ENCODE results near the gene L1CAM.

Gene L1CAM

GRCh38 chrX:153924149-153924861 is 38.3 kb upstream of the L1CAM start:
- FAIRE-seq = no peak

GRCh38 chrX:153922932-153923857 is 37.2 kb upstream of the L1CAM start:
- FAIRE-seq (no peak), DNase-seq (ENCODE audit: low spot score) (peak; percentile 22)

More at GRCh38 chrX:153924149-153924861, 38.3 kb upstream of the L1CAM start:
- DNase-seq (ENCODE audit: low spot score) = no peak

GRCh38 chrX:153921511-153922446 is 35.8 kb upstream of the L1CAM start:
- no peak for FAIRE-seq
- DNase-seq (ENCODE audit: low spot score) = no peak

- FAIRE-seq (no peak), DNase-seq (ENCODE audit: low spot score) (no peak)
Measured at GRCh38 chrX:153921070-153921469, 35.1 kb upstream of the L1CAM start.

- DNase-seq (ENCODE audit: low spot score) (no peak), FAIRE-seq (no peak)
Measured at GRCh38 chrX:153920546-153920945, 34.6 kb upstream of the L1CAM start.

- no peak for FAIRE-seq
- no peak for DNase-seq (ENCODE audit: low spot score)
Measured at GRCh38 chrX:153919281-153919680, 33.3 kb upstream of the L1CAM start.

GRCh38 chrX:153917869-153918268 is 31.9 kb upstream of the L1CAM start:
- FAIRE-seq = no peak

GRCh38 chrX:153913701-153914100 is 27.7 kb upstream of the L1CAM start:
- FAIRE-seq = no peak
- DNase-seq (ENCODE audit: low spot score) = no peak

More at GRCh38 chrX:153917869-153918268, 31.9 kb upstream of the L1CAM start:
- DNase-seq (ENCODE audit: low spot score) = no peak

- no peak for FAIRE-seq
- DNase-seq (ENCODE audit: low spot score) = no peak
Measured at GRCh38 chrX:153913211-153913610, 27.2 kb upstream of the L1CAM start.

GRCh38 chrX:153911798-153912197 is 25.8 kb upstream of the L1CAM start:
- FAIRE-seq (no peak), DNase-seq (ENCODE audit: low spot score) (no peak)

- FAIRE-seq (no peak), DNase-seq (ENCODE audit: low spot score) (no peak)
Measured at GRCh38 chrX:153910446-153910845, 24.5 kb upstream of the L1CAM start.

- DNase-seq (ENCODE audit: low spot score) = no peak
- no peak for FAIRE-seq
Measured at GRCh38 chrX:153909980-153910360, 24.0 kb upstream of the L1CAM start.

GRCh38 chrX:153909024-153909979 is 23.3 kb upstream of the L1CAM start:
- DNase-seq (ENCODE audit: low spot score) (no peak), FAIRE-seq (no peak)

- FAIRE-seq = no peak
- DNase-seq (ENCODE audit: low spot score) = no peak
Measured at GRCh38 chrX:153908219-153908860, 22.4 kb upstream of the L1CAM start.

- DNase-seq (ENCODE audit: low spot score) (no peak), FAIRE-seq (no peak)
Measured at GRCh38 chrX:153907456-153907855, 21.5 kb upstream of the L1CAM start.

GRCh38 chrX:153906126-153906917 is 20.3 kb upstream of the L1CAM start:
- DNase-seq (ENCODE audit: low spot score) (no peak), FAIRE-seq (no peak)

- FAIRE-seq (no peak), DNase-seq (ENCODE audit: low spot score) (no peak)
Measured at GRCh38 chrX:153905481-153906095, 19.6 kb upstream of the L1CAM start.

Measured in RCC 7860 (cell line).